K562 (cell line): Measurements from ENCODE around the gene ARID4B. TPM values are rescaled to one million over a fixed set of nuclear protein-coding genes. Genes with fewer than 3 reads are reported as not detected.

Experiments
- ATAC-seq: fragments of 200-7000 bp; cut with Tn5 transposase; 3 replicates; pipeline ENCODE4 v1.9.1; 2020; ENCODE audit warnings: moderate library complexity
- BruUV-seq: library from RNA; stranded (reverse); fragments of 400-500 nt; replicated peaks from 2 replicates; lab custom pipeline; 2021; lab: Mats Ljungman, UMichigan
- CTCF ChIA-PET: fragments of 300-600 bp; formaldehyde crosslinking; extraction: SDS; loops from one replicate; lab custom pipeline; 2021; ENCODE audit warnings: low intra/inter-chr PET ratio; lab: Yijun Ruan, JAX
- POLR2A ChIA-PET: fragments of 300-600, 350-650 bp; sonication (Branson Sonifier 250); formaldehyde crosslinking; extraction: SDS; loops from one replicate; lab custom pipeline; 2021; ENCODE audit warnings: antibody characterized with exemption, inconsistent platforms; lab: Yijun Ruan, JAX
- DNase-seq, 4 experiments: peaks; one replicate each; pipeline versions ENCODE4 v3.0.0 to v3.0.0-alpha.2; 2011 to 2018; ENCODE audit warnings: low spot score in 3 of 4, mixed read lengths in 3 of 4; ENCODE audit errors: extremely low read depth in 1 of 4
- FAIRE-seq: peaks from 2 replicates; lab custom pipeline; 2011; peaks lifted over from hg19 to GRCh38; lab: Jason Lieb, UNC
- H2AFZ ChIP-seq: 2 replicates; pipeline ENCODE4 v1.6.0; 2011; ENCODE audit warnings: low read depth, low read length, control low read depth, inconsistent platforms
- H3K27ac ChIP-seq: fragments of 200-600 bp; 3 replicates; pipeline ENCODE4 v1.8.0; 2011; ENCODE audit warnings: low read depth, mild to moderate bottlenecking, control low read depth, inconsistent platforms, low read length, moderate library complexity, mixed read lengths; ENCODE audit errors: extremely low read depth
- H3K27me3 ChIP-seq, 2 experiments: fragments of 300-600 bp in 1 of 2; 2 replicates in 1 of 2; 3 replicates in 1 of 2; pipeline versions ENCODE4 v1.6.0 to v1.8.0; 2011; ENCODE audit warnings: inconsistent platforms in 2 of 2, low read length in 2 of 2, mild to moderate bottlenecking in 1 of 2, mixed read lengths in 1 of 2, moderate library complexity in 1 of 2; ENCODE audit not compliant: control insufficient read depth in 2 of 2, insufficient read depth in 2 of 2
- H3K36me3 ChIP-seq: fragments of 300-600 bp; 3 replicates; pipeline ENCODE4 v1.8.0; 2011; ENCODE audit warnings: mild to moderate bottlenecking, low read length, inconsistent platforms; ENCODE audit not compliant: control insufficient read depth, insufficient read depth
- H3K4me1 ChIP-seq, 2 experiments: fragments of 200-600 bp in 1 of 2; replicated peaks in 1 of 2; 2 replicates in 1 of 2; 3 replicates in 1 of 2; pipeline versions ENCODE4 v1.5.1 to v1.8.0; 2011; ENCODE audit warnings: inconsistent platforms in 2 of 2, low read length in 2 of 2, mild to moderate bottlenecking in 1 of 2, mixed read lengths in 1 of 2, moderate library complexity in 1 of 2; ENCODE audit not compliant: control insufficient read depth in 2 of 2, insufficient read depth in 2 of 2
- H3K4me2 ChIP-seq: 2 replicates; pipeline ENCODE4 v1.6.1; 2011; ENCODE audit warnings: low read length, control low read depth, inconsistent platforms, mixed read lengths; ENCODE audit not compliant: insufficient read depth
- H3K4me3 ChIP-seq: fragments of 200-600 bp; sonication (generic), shearing (Covaris generic); 2 replicates; pipeline ENCODE4 v1.5.1; 2016; ENCODE audit warnings: control low read depth, inconsistent platforms
- H3K79me2 ChIP-seq: fragments of 200-600 bp; 3 replicates; pipeline ENCODE4 v1.8.0; 2011; ENCODE audit warnings: low read length, inconsistent platforms; ENCODE audit not compliant: control insufficient read depth, insufficient read depth
- H3K9ac ChIP-seq, 2 experiments: 2 replicates each; pipeline versions ENCODE4 v1.6.0 to v1.6.1; 2011; ENCODE audit warnings: low read depth in 2 of 2, low read length in 2 of 2, control low read depth in 1 of 2, inconsistent platforms in 1 of 2, mild to moderate bottlenecking in 1 of 2, mixed read lengths in 1 of 2; ENCODE audit not compliant: insufficient read depth in 1 of 2
- H3K9me1 ChIP-seq: one replicate; pipeline ENCODE4 v1.6.0; 2011; ENCODE audit warnings: inconsistent platforms, mild to moderate bottlenecking, low read length, moderate library complexity; ENCODE audit not compliant: control insufficient read depth, insufficient read depth
- H3K9me3 ChIP-seq: replicated peaks from 2 replicates; pipeline ENCODE4 v1.5.1; 2011; ENCODE audit warnings: low read depth, low read length, inconsistent platforms; ENCODE audit not compliant: control insufficient read depth, insufficient read depth
- H4K20me1 ChIP-seq: replicated peaks from 2 replicates; pipeline ENCODE4 v1.6.1; 2011; ENCODE audit warnings: low read length, inconsistent platforms, mixed read lengths; ENCODE audit not compliant: control insufficient read depth, insufficient read depth
- LCOR ChIP-seq: sonication (generic); formaldehyde crosslinking; IDR thresholded peaks from 2 replicates; pipeline ENCODE4 v1.8.0; 2022; ENCODE audit warnings: mild to moderate bottlenecking, missing genetic modification reagents
- MAFG ChIP-seq: fragments of 450-650 bp; conservative IDR thresholded peaks from 2 replicates; pipeline ENCODE4 v1.6.1; 2016; ENCODE audit warnings: missing genetic modification characterization, missing compliant biosample characterization
- MAFK ChIP-seq: IDR thresholded peaks from 2 replicates; pipeline ENCODE4 v1.6.1; 2011; ENCODE audit warnings: low read length, improper control_type of control experiment
- NCOR1 ChIP-seq: fragments of 450-650 bp; IDR thresholded peaks from 2 replicates; pipeline ENCODE4 v1.6.1; 2016; ENCODE audit warnings: mild to moderate bottlenecking, moderate library complexity
- PTRF ChIP-seq: fragments of 450-650 bp; IDR thresholded peaks from 2 replicates; pipeline ENCODE4 v1.6.1; 2016; ENCODE audit warnings: mild to moderate bottlenecking, missing genetic modification characterization, missing compliant biosample characterization
- RBM39 ChIP-seq: fragments of 200-400 bp; formaldehyde crosslinking; optimal IDR thresholded peaks from 2 replicates; pipeline ENCODE3; 2018; ENCODE audit warnings: low read depth, low read length
- STAT5A ChIP-seq: IDR thresholded peaks from 2 replicates; pipeline ENCODE4 v1.6.1; 2012; ENCODE audit warnings: low read length, inconsistent platforms, borderline replicate concordance
- TBL1XR1 ChIP-seq, 2 experiments: IDR thresholded peaks; 2 replicates each; pipeline ENCODE4 v1.6.1; 2012; ENCODE audit warnings: improper control_type of control experiment in 2 of 2, low read length in 2 of 2, mild to moderate bottlenecking in 1 of 2
- ZBTB7A ChIP-seq: IDR thresholded peaks from 2 replicates; pipeline ENCODE4 v1.6.1; 2011; ENCODE audit warnings: low read depth, mild to moderate bottlenecking, low read length, moderate library complexity, borderline replicate concordance; ENCODE audit not compliant: control insufficient read depth
- ZNF174 ChIP-seq: fragments of 250-450 bp; sonication (Bioruptor Pico); IDR thresholded peaks from 2 replicates; pipeline ENCODE4 v1.4.0; 2020; ENCODE audit warnings: mild to moderate bottlenecking
- ZNF316 ChIP-seq: fragments of 450-650 bp; IDR thresholded peaks from 2 replicates; pipeline ENCODE4 v1.6.1; 2016
- ZNF551 ChIP-seq: fragments of 250-450 bp; sonication (Bioruptor Pico); IDR thresholded peaks from 2 replicates; pipeline ENCODE4 v1.5.0; 2021; ENCODE audit warnings: mild to moderate bottlenecking, moderate library complexity
- ZNF77 ChIP-seq: fragments of 250-450 bp; sonication (Bioruptor Pico); IDR thresholded peaks from 2 replicates; pipeline ENCODE4 v1.5.0; 2020
- ZNF785 ChIP-seq: fragments of 250-450 bp; sonication (Bioruptor Pico); IDR thresholded peaks from 2 replicates; pipeline ENCODE4 v1.4.0; 2020; ENCODE audit warnings: mild to moderate bottlenecking
- in situ Hi-C: fragments of 300-500 bp; cut with MboI; formaldehyde crosslinking; loops from 4 replicates; pipeline ENCODE4 v1.15.0; 2018; ENCODE audit warnings: inconsistent platforms, mixed read lengths
- intact Hi-C: fragments of 100-400 bp; cut with micrococcal nuclease; formaldehyde crosslinking; loops from 2 replicates; pipeline ENCODE4 v1.14.2; 2022
- polyA plus RNA-seq, 8 experiments: library from polyadenylated mRNA; depleted of rRNA in 4 of 8; stranded (reverse) in 5 of 8; unstranded in 3 of 8; fragments of >200 nt; fragmentation: Nextera tagmentation in 2 of 8; fragmentation: Illumina TruSeq in 1 of 8; extraction: Ambion mirVana in 2 of 8; extraction: Trizol in 1 of 8; gene quantifications; 2 replicates each; pipeline versions ENCODE4 v1.2.1 to v1.2.3, GENCODE V29; 2011 to 2014; ENCODE audit warnings: inconsistent platforms in 1 of 8, missing spikeins in 1 of 8
- total RNA-seq, 7 experiments: library from RNA; depleted of rRNA in 6 of 7; stranded (reverse); fragments of >200 nt in 6 of 7; fragmentation: Illumina TruSeq in 2 of 7; extraction: Trizol in 2 of 7; gene quantifications; 2 replicates each; pipeline versions ENCODE4 v1.2.1 to v1.2.3, GENCODE V29; 2011 to 2021; ENCODE audit warnings: low replicate concordance in 1 of 7
- TF ChIP-seq, protein P1 (sequence below): sonication (generic); formaldehyde crosslinking; IDR thresholded peaks from 2 replicates; pipeline ENCODE4 v1.8.1; 2023; ENCODE audit warnings: mild to moderate bottlenecking, missing genetic modification reagents
- TF ChIP-seq, protein P2 (sequence below): fragments of 450-650 bp; IDR thresholded peaks from 2 replicates; pipeline ENCODE4 v1.7.1; 2018; ENCODE audit warnings: mild to moderate bottlenecking, low read depth; ENCODE audit not compliant: partially characterized antibody
- TF ChIP-seq, protein P3 (sequence below): sonication (generic); formaldehyde crosslinking; IDR thresholded peaks from 2 replicates; pipeline ENCODE4 v1.8.1; 2022; ENCODE audit warnings: missing genetic modification reagents

ARID4B gene
- total and polyA plus RNA-seq, 9 of the 15 experiments (the other 6 are each of a cell fraction or from before 2014, with no cell fraction given): 8.4 to 38.9 (median 18.5) TPM

DNA sequence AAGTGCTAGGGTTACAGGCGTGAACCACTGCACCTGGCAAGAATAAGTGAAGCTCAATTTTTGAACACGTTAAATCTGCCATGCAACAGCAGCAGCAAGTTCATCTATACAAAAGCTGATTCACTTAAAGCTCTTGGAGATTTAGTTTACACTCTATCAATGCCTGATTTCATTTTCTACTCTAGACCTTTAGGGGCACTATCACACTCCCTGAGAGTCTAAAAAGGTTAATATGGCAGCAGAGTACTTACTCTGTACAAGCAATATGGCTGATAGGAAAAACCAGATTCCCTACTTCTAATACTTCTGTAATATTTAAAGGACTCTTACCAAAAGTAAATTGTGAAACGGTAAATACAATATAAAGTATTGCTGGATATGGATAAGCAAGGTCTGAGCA is 171.7 kb downstream of the ARID4B start (continued):
- TF ChIP-seq, protein P1, sequence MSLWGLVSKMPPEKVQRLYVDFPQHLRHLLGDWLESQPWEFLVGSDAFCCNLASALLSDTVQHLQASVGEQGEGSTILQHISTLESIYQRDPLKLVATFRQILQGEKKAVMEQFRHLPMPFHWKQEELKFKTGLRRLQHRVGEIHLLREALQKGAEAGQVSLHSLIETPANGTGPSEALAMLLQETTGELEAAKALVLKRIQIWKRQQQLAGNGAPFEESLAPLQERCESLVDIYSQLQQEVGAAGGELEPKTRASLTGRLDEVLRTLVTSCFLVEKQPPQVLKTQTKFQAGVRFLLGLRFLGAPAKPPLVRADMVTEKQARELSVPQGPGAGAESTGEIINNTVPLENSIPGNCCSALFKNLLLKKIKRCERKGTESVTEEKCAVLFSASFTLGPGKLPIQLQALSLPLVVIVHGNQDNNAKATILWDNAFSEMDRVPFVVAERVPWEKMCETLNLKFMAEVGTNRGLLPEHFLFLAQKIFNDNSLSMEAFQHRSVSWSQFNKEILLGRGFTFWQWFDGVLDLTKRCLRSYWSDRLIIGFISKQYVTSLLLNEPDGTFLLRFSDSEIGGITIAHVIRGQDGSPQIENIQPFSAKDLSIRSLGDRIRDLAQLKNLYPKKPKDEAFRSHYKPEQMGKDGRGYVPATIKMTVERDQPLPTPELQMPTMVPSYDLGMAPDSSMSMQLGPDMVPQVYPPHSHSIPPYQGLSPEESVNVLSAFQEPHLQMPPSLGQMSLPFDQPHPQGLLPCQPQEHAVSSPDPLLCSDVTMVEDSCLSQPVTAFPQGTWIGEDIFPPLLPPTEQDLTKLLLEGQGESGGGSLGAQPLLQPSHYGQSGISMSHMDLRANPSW (CRISPR knock-in tag): no peak
- TF ChIP-seq RBM39 (no peak), ZNF174 (CRISPR knock-in tag) (no peak)

DNA sequence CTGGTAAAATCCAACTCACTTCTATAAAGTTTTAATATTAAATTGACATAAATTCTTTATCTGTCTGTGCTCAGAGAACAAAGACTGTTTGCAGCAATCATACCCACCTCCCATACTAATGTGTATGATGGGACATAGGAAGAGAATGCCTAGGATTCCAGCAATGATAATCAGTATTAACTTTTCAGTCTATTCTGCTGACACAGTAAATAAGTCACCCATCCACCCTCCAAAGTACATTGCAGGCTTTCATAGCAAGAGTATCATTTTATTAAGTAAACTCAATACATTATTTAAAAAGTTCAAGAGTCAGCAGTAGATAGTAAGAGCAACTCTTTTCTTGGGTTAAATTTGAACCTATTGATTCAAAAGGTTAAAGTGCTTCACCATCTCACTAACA is 175.7 kb downstream of the ARID4B start:
- FAIRE-seq: no peak
- intact Hi-C loops: no loop called here
- no peak for ATAC-seq
- Histone ChIP-seq H3K9ac (no peak overlapping the region), H3K27ac (no peak overlapping the region), H3K4me1 (no peaks in the 10 kb centered on the region; a peak in 1 of 5 replicates), H3K9me3 (no peaks in the 10 kb centered on the region), H3K27me3 (no peaks in the 10 kb centered on the region), H2AFZ (no peak overlapping the region), H3K36me3 (peaks cover 91% of the 10 kb centered on the region), H3K4me3 (no peak overlapping the region), H4K20me1 (no peaks in the 10 kb centered on the region), H3K79me2 (peaks cover 15% of the 10 kb centered on the region; the same call in 1 of the 3 replicates), H3K9me1 (no peaks in the 10 kb centered on the region), H3K4me2 (no peak overlapping the region)
- in situ Hi-C loops: no loop called here
- ChIA-PET POLR2A (interaction anchor here (1.0 to 2.1 kb wide), 3 partner anchors 9 to 22 kb away, joined by 4 to 6 read pairs (median 5); partner anchors contain the start of gene RBM34), CTCF (no interaction called here)
- no TSS peak for BruUV-seq
- DNase-seq: no peak
- TF ChIP-seq, protein P2, sequence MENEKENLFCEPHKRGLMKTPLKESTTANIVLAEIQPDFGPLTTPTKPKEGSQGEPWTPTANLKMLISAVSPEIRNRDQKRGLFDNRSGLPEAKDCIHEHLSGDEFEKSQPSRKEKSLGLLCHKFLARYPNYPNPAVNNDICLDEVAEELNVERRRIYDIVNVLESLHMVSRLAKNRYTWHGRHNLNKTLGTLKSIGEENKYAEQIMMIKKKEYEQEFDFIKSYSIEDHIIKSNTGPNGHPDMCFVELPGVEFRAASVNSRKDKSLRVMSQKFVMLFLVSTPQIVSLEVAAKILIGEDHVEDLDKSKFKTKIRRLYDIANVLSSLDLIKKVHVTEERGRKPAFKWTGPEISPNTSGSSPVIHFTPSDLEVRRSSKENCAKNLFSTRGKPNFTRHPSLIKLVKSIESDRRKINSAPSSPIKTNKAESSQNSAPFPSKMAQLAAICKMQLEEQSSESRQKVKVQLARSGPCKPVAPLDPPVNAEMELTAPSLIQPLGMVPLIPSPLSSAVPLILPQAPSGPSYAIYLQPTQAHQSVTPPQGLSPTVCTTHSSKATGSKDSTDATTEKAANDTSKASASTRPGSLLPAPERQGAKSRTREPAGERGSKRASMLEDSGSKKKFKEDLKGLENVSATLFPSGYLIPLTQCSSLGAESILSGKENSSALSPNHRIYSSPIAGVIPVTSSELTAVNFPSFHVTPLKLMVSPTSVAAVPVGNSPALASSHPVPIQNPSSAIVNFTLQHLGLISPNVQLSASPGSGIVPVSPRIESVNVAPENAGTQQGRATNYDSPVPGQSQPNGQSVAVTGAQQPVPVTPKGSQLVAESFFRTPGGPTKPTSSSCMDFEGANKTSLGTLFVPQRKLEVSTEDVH: no peak
- TF ChIP-seq, protein P3, sequence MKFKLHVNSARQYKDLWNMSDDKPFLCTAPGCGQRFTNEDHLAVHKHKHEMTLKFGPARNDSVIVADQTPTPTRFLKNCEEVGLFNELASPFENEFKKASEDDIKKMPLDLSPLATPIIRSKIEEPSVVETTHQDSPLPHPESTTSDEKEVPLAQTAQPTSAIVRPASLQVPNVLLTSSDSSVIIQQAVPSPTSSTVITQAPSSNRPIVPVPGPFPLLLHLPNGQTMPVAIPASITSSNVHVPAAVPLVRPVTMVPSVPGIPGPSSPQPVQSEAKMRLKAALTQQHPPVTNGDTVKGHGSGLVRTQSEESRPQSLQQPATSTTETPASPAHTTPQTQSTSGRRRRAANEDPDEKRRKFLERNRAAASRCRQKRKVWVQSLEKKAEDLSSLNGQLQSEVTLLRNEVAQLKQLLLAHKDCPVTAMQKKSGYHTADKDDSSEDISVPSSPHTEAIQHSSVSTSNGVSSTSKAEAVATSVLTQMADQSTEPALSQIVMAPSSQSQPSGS (CRISPR knock-in tag): no peak
- TF ChIP-seq ZBTB7A (no peak), STAT5A (no peak), MAFK (peak; percentile 61), ZNF77 (CRISPR knock-in tag) (no peak), ZNF316 (peak; percentile 86), PTRF (tag) (no peak), LCOR (CRISPR knock-in tag) (no peak), ZNF785 (CRISPR knock-in tag) (no peak), MAFG (tag) (peak; percentile 71), TBL1XR1 (IDR thresholded peaks at IDR 0.05; ENCODE audit: low read length in 2 of 2) (no peak), NCOR1 (no peak), ZNF551 (CRISPR knock-in tag) (no peak)
